Astrocyte (in vitro differentiated cells and primary cell): Measurements from ENCODE around the gene DUOXA1. TPM values are rescaled to one million over a fixed set of nuclear protein-coding genes. Genes with fewer than 3 reads are reported as not detected.
"Not testable (repeated sequence)": the region's sequence is repeated elsewhere in the genome, so short reads cannot be mapped to it uniquely, and the experiment has no call there.

Source experiments
- DNase-seq: peaks from one replicate; pipeline ENCODE4 v3.0.0-alpha.2; 2010; ENCODE audit warnings: low read depth
- FAIRE-seq: peaks from 2 replicates; lab custom pipeline; 2011; peaks lifted over from hg19 to GRCh38; lab: Jason Lieb, UNC
- H2AFZ ChIP-seq: 2 replicates; pipeline ENCODE4 v1.6.0; 2012; ENCODE audit warnings: low read depth, low read length, inconsistent platforms
- H3K27ac ChIP-seq: 2 replicates; pipeline ENCODE4 v1.5.1; 2011; ENCODE audit warnings: low read depth, low read length, inconsistent platforms
- H3K27me3 ChIP-seq: 2 replicates; pipeline ENCODE4 v1.6.0; 2011; ENCODE audit warnings: low read length, inconsistent platforms; ENCODE audit not compliant: insufficient read depth
- H3K36me3 ChIP-seq: 2 replicates; pipeline ENCODE4 v1.5.1; 2011; ENCODE audit warnings: low read length, inconsistent platforms; ENCODE audit not compliant: insufficient read depth
- H3K4me1 ChIP-seq: 2 replicates; pipeline ENCODE4 v1.5.1; 2011; ENCODE audit warnings: low read length, inconsistent platforms; ENCODE audit not compliant: insufficient read depth
- H3K4me2 ChIP-seq: 2 replicates; pipeline ENCODE4 v1.6.0; 2012; ENCODE audit warnings: low read length, inconsistent platforms
- H3K4me3 ChIP-seq: 2 replicates; pipeline ENCODE4 v1.5.1; 2011; ENCODE audit warnings: low read depth, mild to moderate bottlenecking, low read length, inconsistent platforms; ENCODE audit not compliant: insufficient read depth
- H3K79me2 ChIP-seq: 2 replicates; pipeline ENCODE4 v1.6.0; 2012; ENCODE audit warnings: mild to moderate bottlenecking, low read length, inconsistent platforms; ENCODE audit not compliant: insufficient read depth
- H3K9ac ChIP-seq: 2 replicates; pipeline ENCODE4 v1.6.0; 2012; ENCODE audit warnings: mild to moderate bottlenecking, low read length, inconsistent platforms
- H3K9me3 ChIP-seq: 2 replicates; pipeline ENCODE4 v1.5.1; 2012; ENCODE audit warnings: low read depth, mild to moderate bottlenecking, low read length, inconsistent platforms; ENCODE audit not compliant: insufficient read depth
- H4K20me1 ChIP-seq: 2 replicates; pipeline ENCODE4 v1.6.0; 2012; ENCODE audit warnings: low read length, inconsistent platforms; ENCODE audit not compliant: insufficient read depth
- H3K27ac Mint-ChIP-seq: one replicate; pipeline ENCODE4 v1.8.0; 2021; ENCODE audit warnings: mild to moderate bottlenecking, mixed read lengths; ENCODE audit not compliant: unreplicated experiment
- H3K27me3 Mint-ChIP-seq: one replicate; pipeline ENCODE4 v1.8.0; 2021; ENCODE audit warnings: low read depth, mixed read lengths; ENCODE audit not compliant: unreplicated experiment
- H3K36me3 Mint-ChIP-seq: one replicate; pipeline ENCODE4 v1.8.0; 2021; ENCODE audit warnings: low read depth, mixed read lengths; ENCODE audit not compliant: unreplicated experiment
- H3K4me1 Mint-ChIP-seq: one replicate; pipeline ENCODE4 v1.8.0; 2021; ENCODE audit warnings: low read depth, mixed read lengths; ENCODE audit not compliant: unreplicated experiment
- H3K4me3 Mint-ChIP-seq: one replicate; pipeline ENCODE4 v1.8.0; 2021; ENCODE audit warnings: mild to moderate bottlenecking, moderate library complexity, mixed read lengths; ENCODE audit not compliant: unreplicated experiment
- H3K9me3 Mint-ChIP-seq: one replicate; pipeline ENCODE4 v1.8.0; 2021; ENCODE audit warnings: mild to moderate bottlenecking, mixed read lengths; ENCODE audit not compliant: unreplicated experiment
- total RNA-seq: library from RNA; stranded (reverse); gene quantifications from 2 replicates; pipeline ENCODE4 v1.2.1, GENCODE V29; 2021

Gene DUOXA1
- total RNA-seq, 1 donor from 2014 or later = 0.66 TPM

DNA sequence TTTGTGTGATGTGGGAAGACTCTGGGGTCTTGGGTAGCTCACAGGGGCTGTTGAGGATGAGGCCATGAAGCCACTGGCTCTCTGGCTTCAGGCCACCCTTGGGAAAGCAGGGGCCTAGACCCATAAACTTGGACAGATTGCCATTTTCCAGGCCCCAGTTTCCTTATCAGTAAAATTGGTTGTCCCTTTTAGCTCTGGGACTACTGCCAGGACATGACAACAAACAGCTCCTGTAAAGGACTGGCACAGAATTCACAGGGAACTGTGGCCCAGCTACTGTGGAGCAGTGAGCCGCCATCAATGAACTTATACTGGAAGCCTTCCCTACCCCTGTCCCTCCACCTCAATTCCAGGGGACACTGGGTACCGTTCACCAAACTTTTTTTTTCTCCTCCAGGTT lies 52.3 kb downstream of the DUOXA1 start:
- H3K27ac Mint-ChIP-seq, FAIRE-seq: not testable (repeated sequence)

DNA sequence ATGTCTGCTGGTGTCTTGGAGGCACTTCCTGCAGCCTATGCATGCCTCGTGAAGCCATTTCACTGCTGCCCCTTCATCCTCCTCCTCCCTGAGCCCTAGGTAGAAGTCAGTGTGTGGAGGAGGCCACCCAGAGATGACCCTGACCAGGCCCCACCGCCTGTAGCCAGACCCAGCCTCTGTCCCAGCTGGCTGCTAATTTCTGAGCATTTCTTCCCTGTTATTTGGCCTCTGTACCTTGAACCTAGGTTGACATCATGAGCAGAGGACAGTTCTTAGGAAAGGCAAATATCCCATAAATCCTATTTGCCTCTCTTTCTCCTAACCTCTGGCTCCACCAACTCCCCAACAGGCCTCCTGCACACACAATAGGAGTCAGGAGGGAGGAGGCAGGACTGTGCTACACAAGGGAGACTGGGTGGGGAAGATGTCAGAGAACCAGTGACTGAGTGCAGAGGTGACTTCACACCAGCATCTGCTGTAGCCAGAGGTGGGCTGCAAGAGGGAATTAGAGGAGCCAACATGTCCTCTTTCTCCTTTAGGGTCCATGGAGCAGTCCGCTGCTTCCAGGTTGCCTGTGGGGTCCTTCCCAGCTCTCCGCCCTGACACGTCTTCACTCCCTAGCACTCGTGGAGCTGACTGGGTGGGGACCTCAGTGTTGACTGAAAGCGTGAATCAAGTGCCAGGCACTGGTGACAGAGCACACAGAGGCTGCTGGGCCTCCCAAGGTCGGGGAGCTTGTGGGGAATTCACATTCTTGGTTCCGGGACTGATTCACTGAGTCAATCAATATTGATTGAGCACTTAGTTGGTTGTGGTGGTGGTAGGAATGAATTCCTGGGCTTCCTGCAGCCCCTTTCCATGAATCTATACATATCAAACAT lies 54.0 kb downstream of the DUOXA1 start:
- H3K79me2 ChIP-seq, H3K9me3 ChIP-seq, H3K27ac ChIP-seq, H3K36me3 ChIP-seq, H3K9me3 Mint-ChIP-seq, H3K4me3 ChIP-seq, H3K4me1 ChIP-seq, H3K4me1 Mint-ChIP-seq, H3K27me3 Mint-ChIP-seq, H3K36me3 Mint-ChIP-seq, H4K20me1 ChIP-seq, H2AFZ ChIP-seq, H3K4me3 Mint-ChIP-seq, H3K27ac Mint-ChIP-seq, FAIRE-seq, DNase-seq, H3K4me2 ChIP-seq, H3K27me3 ChIP-seq, H3K9ac ChIP-seq: not testable (repeated sequence)

More for the DNA sequence above, 52.3 kb downstream of the DUOXA1 start:
- not testable (repeated sequence) for H3K36me3 ChIP-seq, H4K20me1 ChIP-seq, H3K9me3 Mint-ChIP-seq, DNase-seq, H3K4me1 ChIP-seq, H3K27ac ChIP-seq, H3K9me3 ChIP-seq, H3K9ac ChIP-seq, H3K36me3 Mint-ChIP-seq, H3K27me3 Mint-ChIP-seq, H3K4me2 ChIP-seq, H3K27me3 ChIP-seq, H3K4me1 Mint-ChIP-seq, H2AFZ ChIP-seq, H3K4me3 Mint-ChIP-seq, H3K4me3 ChIP-seq, H3K79me2 ChIP-seq

DNA sequence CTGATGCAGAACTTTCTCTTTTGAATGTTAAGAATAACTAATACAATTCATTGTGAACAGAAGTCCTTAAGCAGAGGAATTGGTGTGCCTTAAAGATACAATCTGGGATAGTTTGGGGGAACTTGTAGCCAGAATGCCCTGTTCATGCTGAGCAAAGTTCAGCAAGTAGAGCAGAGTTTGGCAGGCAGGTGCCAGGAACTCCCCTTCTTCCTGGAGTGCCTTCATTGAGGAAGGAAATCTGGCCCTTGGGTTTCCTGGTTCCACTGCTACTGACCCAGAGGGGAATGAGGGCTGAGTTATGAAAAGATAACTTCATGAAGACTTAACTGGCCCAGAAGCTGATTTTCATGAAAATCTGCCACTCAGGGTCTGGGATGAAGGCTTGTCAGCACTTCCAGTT lies 56.1 kb downstream of the DUOXA1 start:
- H3K4me2 ChIP-seq, H3K27me3 Mint-ChIP-seq, H3K27ac Mint-ChIP-seq, H2AFZ ChIP-seq, H3K27ac ChIP-seq, H4K20me1 ChIP-seq, H3K4me1 ChIP-seq, H3K9ac ChIP-seq, H3K36me3 Mint-ChIP-seq, DNase-seq, H3K9me3 ChIP-seq, H3K4me3 ChIP-seq, H3K9me3 Mint-ChIP-seq, H3K36me3 ChIP-seq, FAIRE-seq, H3K27me3 ChIP-seq, H3K4me3 Mint-ChIP-seq, H3K4me1 Mint-ChIP-seq, H3K79me2 ChIP-seq: not testable (repeated sequence)

DNA sequence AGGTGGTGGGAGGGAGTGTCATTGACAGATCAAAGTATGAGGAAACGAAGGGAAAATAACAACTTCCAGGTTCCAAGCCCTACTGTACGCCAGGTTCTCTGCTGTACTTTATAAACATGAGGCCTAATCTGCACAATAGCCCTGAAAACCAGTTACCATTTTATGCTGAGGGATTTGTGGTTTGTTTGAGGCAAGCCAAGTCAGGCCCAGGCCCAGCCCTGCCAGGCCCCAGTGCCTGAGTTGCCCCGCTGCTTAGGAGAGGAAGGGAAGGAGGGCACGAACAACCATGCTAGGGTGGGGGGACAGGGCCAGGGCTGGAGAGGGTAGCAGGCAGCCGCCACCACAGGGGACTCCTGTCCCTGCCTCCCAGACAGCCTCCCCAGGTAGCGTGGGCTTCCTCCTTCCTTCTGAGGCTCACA lies 59.7 kb downstream of the DUOXA1 start:
- FAIRE-seq = not testable (repeated sequence)

More for the DNA sequence above, 59.7 kb downstream of the DUOXA1 start:
- H3K4me3 ChIP-seq, H3K4me1 Mint-ChIP-seq, H3K27ac ChIP-seq, H3K27me3 Mint-ChIP-seq, H3K36me3 ChIP-seq, H2AFZ ChIP-seq, H3K9me3 Mint-ChIP-seq, H3K4me3 Mint-ChIP-seq, H3K4me2 ChIP-seq, H3K4me1 ChIP-seq, H4K20me1 ChIP-seq, H3K27me3 ChIP-seq, H3K79me2 ChIP-seq, H3K9ac ChIP-seq, DNase-seq, H3K9me3 ChIP-seq: not testable (repeated sequence)
- H3K36me3 Mint-ChIP-seq = peaks cover 13% of the 10 kb centered on the region
- peak overlapping the region; percentile 44 for H3K27ac Mint-ChIP-seq

Other genes starting within 250 kb of the DUOXA1 start
- not detected in 2 replicates for gene TERB2, start 173.2 kb downstream of the DUOXA1 start, total RNA-seq
- 25.1 and 26.2 TPM in 2 replicates for gene SORD, start 106.7 kb downstream of the DUOXA1 start, total RNA-seq
- 0.14 and 0.70 TPM in 2 replicates for gene DUOX2, start 15.7 kb downstream of the DUOXA1 start, total RNA-seq
- gene DUOXA2, start 15.6 kb downstream of the DUOXA1 start, total RNA-seq = not detected in 2 replicates
- 0.07 and 0.26 TPM in 2 replicates for gene DUOX1, start 115 bp upstream of the DUOXA1 start, total RNA-seq
- 4.3 and 4.6 TPM in 2 replicates for gene SHF, start 58.1 kb upstream of the DUOXA1 start, total RNA-seq
- gene SLC28A2, start 122.4 kb upstream of the DUOXA1 start, total RNA-seq = not detected in 2 replicates
- 5.1 and 5.4 TPM in 2 replicates for gene GATM, start 248.7 kb upstream of the DUOXA1 start, total RNA-seq